ENCODE data around the gene SPOCK3.
A peak's percentile ranks its signal among the peaks of the same experiment; 100 is the strongest.

The SPOCK3 gene

GRCh38 chr4:167049257-167049656, 185.0 kb downstream of the SPOCK3 start:
- Histone ChIP-seq H3K79me2 (ENCODE audit: control insufficient read depth, insufficient read depth, low read length, unreplicated experiment) (no peaks in the 10 kb centered on the region), H3K27me3 (ENCODE audit: insufficient read depth, low read length) (no peaks in the 10 kb centered on the region), H2AFZ (ENCODE audit: low read length, unreplicated experiment) (no peak overlapping the region), H3K27ac (ENCODE audit: low read depth, low read length) (no peak overlapping the region), H3K36me3 (ENCODE audit: insufficient read depth, low read length) (no peaks in the 10 kb centered on the region), H3K4me3 (ENCODE audit: low read depth, low read length) (no peak overlapping the region), H3K4me1 (ENCODE audit: control insufficient read depth, insufficient read depth, low read length, unreplicated experiment) (no peaks in the 10 kb centered on the region)

GRCh38 chr4:167041524-167041923, 192.8 kb downstream of the SPOCK3 start:
- H3K79me2 ChIP-seq (ENCODE audit: control insufficient read depth, insufficient read depth, low read length, unreplicated experiment): no peaks in the 10 kb centered on the region
- no peaks in the 10 kb centered on the region for H3K36me3 ChIP-seq (ENCODE audit: insufficient read depth, low read length)
- no peaks in the 10 kb centered on the region for H3K27me3 ChIP-seq (ENCODE audit: insufficient read depth, low read length)
- no peak overlapping the region for H3K27ac ChIP-seq (ENCODE audit: low read depth, low read length)
- H3K4me1 ChIP-seq (ENCODE audit: control insufficient read depth, insufficient read depth, low read length, unreplicated experiment): no peaks in the 10 kb centered on the region
- H2AFZ ChIP-seq (ENCODE audit: low read length, unreplicated experiment): no peak overlapping the region
- no peak overlapping the region for H3K4me3 ChIP-seq (ENCODE audit: low read depth, low read length)

GRCh38 chr4:167035390-167035789, 198.9 kb downstream of the SPOCK3 start:
- no peaks in the 10 kb centered on the region for H3K79me2 ChIP-seq (ENCODE audit: control insufficient read depth, insufficient read depth, low read length, unreplicated experiment)
- no peaks in the 10 kb centered on the region for H3K27me3 ChIP-seq (ENCODE audit: insufficient read depth, low read length)
- no peak overlapping the region for H3K4me3 ChIP-seq (ENCODE audit: low read depth, low read length)
- H3K27ac ChIP-seq (ENCODE audit: low read depth, low read length): no peak overlapping the region
- H3K36me3 ChIP-seq (ENCODE audit: insufficient read depth, low read length): no peaks in the 10 kb centered on the region
- no peak overlapping the region for H2AFZ ChIP-seq (ENCODE audit: low read length, unreplicated experiment)
- H3K4me1 ChIP-seq (ENCODE audit: control insufficient read depth, insufficient read depth, low read length, unreplicated experiment): peaks cover 22% of the 10 kb centered on the region

GRCh38 chr4:167034983-167035382, 199.3 kb downstream of the SPOCK3 start:
- Histone ChIP-seq H3K79me2 (ENCODE audit: control insufficient read depth, insufficient read depth, low read length, unreplicated experiment) (no peaks in the 10 kb centered on the region), H3K27me3 (ENCODE audit: insufficient read depth, low read length) (no peaks in the 10 kb centered on the region), H3K4me1 (ENCODE audit: control insufficient read depth, insufficient read depth, low read length, unreplicated experiment) (peaks cover 22% of the 10 kb centered on the region), H3K4me3 (ENCODE audit: low read depth, low read length) (no peak overlapping the region), H3K36me3 (ENCODE audit: insufficient read depth, low read length) (no peaks in the 10 kb centered on the region), H3K27ac (ENCODE audit: low read depth, low read length) (no peak overlapping the region), H2AFZ (ENCODE audit: low read length, unreplicated experiment) (peak overlapping the region; percentile 7)

- Histone ChIP-seq H3K36me3 (ENCODE audit: insufficient read depth, low read length) (no peaks in the 10 kb centered on the region), H3K4me3 (ENCODE audit: low read depth, low read length) (no peak overlapping the region), H2AFZ (ENCODE audit: low read length, unreplicated experiment) (no peak overlapping the region), H3K27me3 (ENCODE audit: insufficient read depth, low read length) (no peaks in the 10 kb centered on the region), H3K79me2 (ENCODE audit: control insufficient read depth, insufficient read depth, low read length, unreplicated experiment) (no peaks in the 10 kb centered on the region), H3K27ac (ENCODE audit: low read depth, low read length) (peak overlapping the region; percentile 38), H3K4me1 (ENCODE audit: control insufficient read depth, insufficient read depth, low read length, unreplicated experiment) (peaks cover 22% of the 10 kb centered on the region)
These were observed 201.4 kb downstream of the SPOCK3 start for GRCh38 chr4:167032871-167033270.

GRCh38 chr4:167031534-167032156, 202.6 kb downstream of the SPOCK3 start:
- Histone ChIP-seq H3K4me3 (ENCODE audit: low read depth, low read length) (peak overlapping the region; percentile 8; the same call in 1 of the 2 replicates), H3K79me2 (ENCODE audit: control insufficient read depth, insufficient read depth, low read length, unreplicated experiment) (no peaks in the 10 kb centered on the region), H3K27ac (ENCODE audit: low read depth, low read length) (peak overlapping the region; percentile 38), H2AFZ (ENCODE audit: low read length, unreplicated experiment) (no peak overlapping the region), H3K27me3 (ENCODE audit: insufficient read depth, low read length) (no peaks in the 10 kb centered on the region), H3K4me1 (ENCODE audit: control insufficient read depth, insufficient read depth, low read length, unreplicated experiment) (peaks cover 22% of the 10 kb centered on the region), H3K36me3 (ENCODE audit: insufficient read depth, low read length) (no peaks in the 10 kb centered on the region)

- Histone ChIP-seq H3K79me2 (ENCODE audit: control insufficient read depth, insufficient read depth, low read length, unreplicated experiment) (no peaks in the 10 kb centered on the region), H3K4me3 (ENCODE audit: low read depth, low read length) (no peak overlapping the region), H2AFZ (ENCODE audit: low read length, unreplicated experiment) (no peak overlapping the region), H3K36me3 (ENCODE audit: insufficient read depth, low read length) (no peaks in the 10 kb centered on the region), H3K4me1 (ENCODE audit: control insufficient read depth, insufficient read depth, low read length, unreplicated experiment) (peaks cover 22% of the 10 kb centered on the region), H3K27me3 (ENCODE audit: insufficient read depth, low read length) (no peaks in the 10 kb centered on the region), H3K27ac (ENCODE audit: low read depth, low read length) (no peak overlapping the region)
These were observed 205.3 kb downstream of the SPOCK3 start for GRCh38 chr4:167028976-167029375.

- Histone ChIP-seq H3K36me3 (ENCODE audit: insufficient read depth, low read length) (no peaks in the 10 kb centered on the region), H3K27ac (ENCODE audit: low read depth, low read length) (no peak overlapping the region), H3K27me3 (ENCODE audit: insufficient read depth, low read length) (no peaks in the 10 kb centered on the region), H3K4me3 (ENCODE audit: low read depth, low read length) (no peak overlapping the region), H3K4me1 (ENCODE audit: control insufficient read depth, insufficient read depth, low read length, unreplicated experiment) (no peaks in the 10 kb centered on the region), H2AFZ (ENCODE audit: low read length, unreplicated experiment) (no peak overlapping the region), H3K79me2 (ENCODE audit: control insufficient read depth, insufficient read depth, low read length, unreplicated experiment) (no peaks in the 10 kb centered on the region)
These were observed 208.6 kb downstream of the SPOCK3 start for GRCh38 chr4:167025670-167026069.

GRCh38 chr4:167023364-167023925, 210.8 kb downstream of the SPOCK3 start:
- Histone ChIP-seq H2AFZ (ENCODE audit: low read length, unreplicated experiment) (peak overlapping the region; percentile 8), H3K36me3 (ENCODE audit: insufficient read depth, low read length) (no peaks in the 10 kb centered on the region), H3K27ac (ENCODE audit: low read depth, low read length) (no peak overlapping the region), H3K4me1 (ENCODE audit: control insufficient read depth, insufficient read depth, low read length, unreplicated experiment) (no peaks in the 10 kb centered on the region), H3K79me2 (ENCODE audit: control insufficient read depth, insufficient read depth, low read length, unreplicated experiment) (no peaks in the 10 kb centered on the region), H3K4me3 (ENCODE audit: low read depth, low read length) (no peak overlapping the region), H3K27me3 (ENCODE audit: insufficient read depth, low read length) (no peaks in the 10 kb centered on the region)

GRCh38 chr4:167021545-167022155, 212.6 kb downstream of the SPOCK3 start:
- Histone ChIP-seq H2AFZ (ENCODE audit: low read length, unreplicated experiment) (no peak overlapping the region), H3K4me1 (ENCODE audit: control insufficient read depth, insufficient read depth, low read length, unreplicated experiment) (no peaks in the 10 kb centered on the region), H3K27me3 (ENCODE audit: insufficient read depth, low read length) (no peaks in the 10 kb centered on the region), H3K79me2 (ENCODE audit: control insufficient read depth, insufficient read depth, low read length, unreplicated experiment) (no peaks in the 10 kb centered on the region), H3K4me3 (ENCODE audit: low read depth, low read length) (no peak overlapping the region), H3K27ac (ENCODE audit: low read depth, low read length) (no peak overlapping the region), H3K36me3 (ENCODE audit: insufficient read depth, low read length) (no peaks in the 10 kb centered on the region)

- H2AFZ ChIP-seq (ENCODE audit: low read length, unreplicated experiment): no peak overlapping the region
- H3K27ac ChIP-seq (ENCODE audit: low read depth, low read length): no peak overlapping the region
- no peaks in the 10 kb centered on the region for H3K79me2 ChIP-seq (ENCODE audit: control insufficient read depth, insufficient read depth, low read length, unreplicated experiment)
- H3K36me3 ChIP-seq (ENCODE audit: insufficient read depth, low read length): no peaks in the 10 kb centered on the region
- no peaks in the 10 kb centered on the region for H3K4me1 ChIP-seq (ENCODE audit: control insufficient read depth, insufficient read depth, low read length, unreplicated experiment)
- no peaks in the 10 kb centered on the region for H3K27me3 ChIP-seq (ENCODE audit: insufficient read depth, low read length)
- H3K4me3 ChIP-seq (ENCODE audit: low read depth, low read length): no peak overlapping the region
These were observed 213.9 kb downstream of the SPOCK3 start for GRCh38 chr4:167020410-167020809.

All from ACC112 (cell line).